Spleen (tissue), 11 donors: ENCODE data around the gene ARHGEF26. TPM values are rescaled to one million over a fixed set of nuclear protein-coding genes. Genes with fewer than 3 reads are reported as not detected.

ENCODE experiments used
- DNase-seq: peaks from one replicate; pipeline ENCODE4 v3.0.0-alpha.2; 2020
- H3K27ac ChIP-seq, 8 donors: fragments of 200-600 bp; sonication (generic) in 7 of 8; 1 replicate in 4 of 8; 2 replicates in 4 of 8; pipeline versions ENCODE4 v1.5.0 to v1.8.0; 2016 to 2021; ENCODE audit warnings: inconsistent platforms in 4 of 8, mild to moderate bottlenecking in 4 of 8, moderate library complexity in 1 of 8
- H3K27me3 ChIP-seq, 7 donors: fragments of 200-600 bp; sonication (generic) in 6 of 7; replicated peaks in 1 of 7; 1 replicate in 4 of 7; 2 replicates in 3 of 7; pipeline versions ENCODE4 v1.5.0 to v1.8.0; 2016 to 2021; ENCODE audit warnings: inconsistent platforms in 3 of 7, mild to moderate bottlenecking in 1 of 7
- H3K36me3 ChIP-seq, 6 donors: fragments of 200-600 bp; sonication (generic) in 5 of 6; 1 replicate in 4 of 6; 2 replicates in 2 of 6; pipeline versions ENCODE4 v1.5.0 to v1.8.0; 2016 to 2021; ENCODE audit warnings: inconsistent platforms in 2 of 6
- H3K4me1 ChIP-seq, 6 donors: fragments of 200-600 bp; sonication (generic) in 5 of 6; 1 replicate in 3 of 6; 2 replicates in 3 of 6; pipeline versions ENCODE4 v1.5.0 to v1.8.0; 2016 to 2021; ENCODE audit warnings: inconsistent platforms in 3 of 6
- H3K4me3 ChIP-seq, 8 donors: fragments of 200-600 bp; sonication (generic) in 7 of 8; 1 replicate in 4 of 8; 2 replicates in 4 of 8; pipeline versions ENCODE4 v1.5.0 to v1.8.0; 2016 to 2021; ENCODE audit warnings: inconsistent platforms in 4 of 8, mild to moderate bottlenecking in 4 of 8, moderate library complexity in 2 of 8
- H3K9me3 ChIP-seq, 8 donors: fragments of 200-600 bp; sonication (generic) in 7 of 8; 1 replicate in 4 of 8; 2 replicates in 4 of 8; pipeline versions ENCODE4 v1.5.0 to v1.8.0; 2016 to 2021; ENCODE audit warnings: inconsistent platforms in 4 of 8
- CTCF ChIP-seq, 11 experiments: fragments of 200-600 bp in 7 of 11; fragments of 450-650 bp in 4 of 11; sonication (generic) in 4 of 11; IDR thresholded peaks in 8 of 11; conservative IDR thresholded peaks in 3 of 11; 1 replicate in 7 of 11; 2 replicates in 4 of 11; pipeline versions ENCODE4 v1.4.0 to v1.8.0; 2016 to 2021; ENCODE audit warnings: antibody characterized with exemption in 11 of 11, inconsistent platforms in 4 of 11, mild to moderate bottlenecking in 1 of 11
- POLR2A ChIP-seq, 3 donors: fragments of 450-650 bp; IDR thresholded peaks; one replicate each; pipeline ENCODE4 v1.5.1; 2017; ENCODE audit warnings: antibody characterized with exemption in 3 of 3, mild to moderate bottlenecking in 1 of 3
- POLR2AphosphoS5 ChIP-seq, 3 donors: sonication (generic); formaldehyde crosslinking; IDR thresholded peaks; one replicate each; pipeline ENCODE4 v1.5.1; 2017; ENCODE audit warnings: antibody characterized with exemption in 3 of 3
- WGBS, 5 donors: extraction: QIAGEN DNeasy Blood & Tissue Kit in 3 of 5; methylation state at CpG; one replicate each; pipeline versions ENCODE4 v1.1.5 to v1.1.7; 2013 to 2018; 5-methylcytosine and 5-hydroxymethylcytosine counted together
- intact Hi-C: fragments of 100-400 bp; cut with DNase I; formaldehyde crosslinking; loops from one replicate; pipeline ENCODE4 v1.15.0; 2023; ENCODE audit warnings: low total_unique reads
- polyA plus RNA-seq, 3 donors: library from polyadenylated mRNA; stranded (reverse); fragments of 200-250 nt; gene quantifications; one replicate each; pipeline ENCODE4 v1.2.1, GENCODE V29; 2013
- total RNA-seq, 7 donors: library from RNA; depleted of rRNA in 3 of 7; stranded (reverse); fragments of >200 nt in 3 of 7; fragmentation: NEBNext Ultra II Directional in 4 of 7; extraction: Animal tissue kit (Norgen Biotek cat#: 25700) in 4 of 7; gene quantifications; one replicate each; pipeline versions ENCODE4 v1.1.0 to v1.2.1, GENCODE V29; 2016 to 2021
- donor health status: healthy with polysubstance abuse.
- donor health status: DM: no; HTN: no; CAD: no; lungs with moderate emphysema.
- donor health status: DM: no; HTN: no; CAD: no.
- donor health status: Bipolar disorder and iron deficiency.
- donor health status: healthy.
- donor health status: DM: no; HTN: no; CAD: no.
- donor health status: DM: yes; HTN: yes; CAD: no.

Gene ARHGEF26
- total and polyA plus RNA-seq, 10 donors: 0.30 to 6.3 (median 1.1) TPM

GRCh38 chr3:154209499-154209898 lies 88.3 kb downstream of the ARHGEF26 start:
- Histone ChIP-seq H3K27me3 (no peaks in the 10 kb centered on the region), H3K27ac (no peak overlapping the region), H3K4me1 (no peaks in the 10 kb centered on the region), H3K36me3 (no peaks in the 10 kb centered on the region), H3K9me3 (peaks cover 0 to 12% (median 0%) of the 10 kb centered on the region in 8 donors), H3K4me3 (no peak overlapping the region)
- intact Hi-C loops: no loop called here
- 88 to 94% (median 92%) methylated on average over 7 to 8 of the region's 8 CpGs for WGBS, 5 donors
- DNase-seq: no peak
- TF ChIP-seq POLR2AphosphoS5 (IDR thresholded peaks at IDR 0.05): no peak
- no peak for TF ChIP-seq CTCF (IDR thresholded peaks at IDR 0.05 in 8 of 11, conservative IDR thresholded peaks at IDR 0.05 in 3 of 11)
- no peak for TF ChIP-seq POLR2A (IDR thresholded peaks at IDR 0.05)

- no peak overlapping the region for H3K27ac ChIP-seq
- no peak for DNase-seq
- H3K4me3 ChIP-seq: no peak overlapping the region
- H3K9me3 ChIP-seq: peaks cover 0 to 1% (median 0%) of the 10 kb centered on the region in 8 donors
- no peaks in the 10 kb centered on the region for H3K27me3 ChIP-seq
- TF ChIP-seq CTCF (IDR thresholded peaks at IDR 0.05 in 8 of 11, conservative IDR thresholded peaks at IDR 0.05 in 3 of 11): no peak
- TF ChIP-seq POLR2A (IDR thresholded peaks at IDR 0.05): no peak
- TF ChIP-seq POLR2AphosphoS5 (IDR thresholded peaks at IDR 0.05): no peak
- no peaks in the 10 kb centered on the region for H3K4me1 ChIP-seq
- intact Hi-C loops: no loop called here
- no peaks in the 10 kb centered on the region for H3K36me3 ChIP-seq
- 75 to 100% (median 92%) methylated on average over 1 of the region's 1 CpG for WGBS, 5 donors
These were observed 89.8 kb downstream of the ARHGEF26 start for GRCh38 chr3:154210986-154211385.

DNA sequence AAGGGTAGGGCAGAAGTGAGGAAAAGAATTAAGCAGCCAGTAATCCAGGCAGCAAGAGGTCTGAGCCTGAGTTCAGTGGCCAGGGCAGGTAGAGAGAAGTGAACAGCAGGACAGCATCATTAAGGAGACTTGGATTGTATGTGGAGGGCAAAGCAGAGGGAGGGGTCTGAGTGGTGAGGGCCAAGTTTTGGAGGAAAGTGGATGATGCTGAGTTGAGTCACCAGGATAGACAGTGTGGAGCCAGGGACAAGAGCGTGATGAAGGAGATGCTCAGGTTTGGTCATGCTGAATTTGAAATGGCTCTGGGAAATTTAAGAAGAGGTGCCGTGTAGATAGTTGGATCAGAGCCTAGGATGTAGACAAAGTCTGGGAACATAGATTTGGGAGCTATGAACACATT lies 93.1 kb downstream of the ARHGEF26 start:
- DNase-seq: no peak
- TF ChIP-seq POLR2A (IDR thresholded peaks at IDR 0.05) (no peak), POLR2AphosphoS5 (IDR thresholded peaks at IDR 0.05) (no peak), CTCF (IDR thresholded peaks at IDR 0.05 in 8 of 11, conservative IDR thresholded peaks at IDR 0.05 in 3 of 11) (no peak)
- no peak overlapping the region for H3K4me3 ChIP-seq
- H3K36me3 ChIP-seq: no peaks in the 10 kb centered on the region
- H3K9me3 ChIP-seq: no peaks in the 10 kb centered on the region
- peaks cover 0 to 9% (median 0%) of the 10 kb centered on the region in 6 donors for H3K4me1 ChIP-seq
- H3K27me3 ChIP-seq: no peaks in the 10 kb centered on the region
- no peak overlapping the region for H3K27ac ChIP-seq
- intact Hi-C loops: no loop called here
- 82 to 98% (median 96%) methylated on average over 2 of the region's 2 CpGs for WGBS, 5 donors

DNA sequence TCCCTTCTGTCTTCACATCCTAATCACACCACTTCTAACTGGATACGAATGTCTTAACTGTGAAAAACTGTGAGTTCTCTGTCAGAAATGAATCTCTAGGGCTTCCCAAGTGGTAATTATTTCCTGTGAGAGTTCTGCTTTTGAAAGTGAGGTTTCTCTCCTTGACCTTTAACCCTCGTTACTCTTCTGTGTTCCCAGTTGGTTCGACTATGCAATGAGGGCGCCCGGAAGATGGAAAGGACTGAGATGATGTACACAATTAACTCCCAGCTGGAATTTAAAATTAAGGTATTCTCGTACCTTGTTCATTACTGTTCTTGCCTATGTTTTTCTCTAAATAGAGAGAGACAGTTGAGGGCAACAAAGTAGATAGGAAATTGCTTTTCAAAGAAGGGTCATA lies 96.5 kb downstream of the ARHGEF26 start:
- H3K27ac ChIP-seq: no peak overlapping the region
- TF ChIP-seq CTCF (IDR thresholded peaks at IDR 0.05 in 8 of 11, conservative IDR thresholded peaks at IDR 0.05 in 3 of 11) (no peak), POLR2AphosphoS5 (IDR thresholded peaks at IDR 0.05) (no peak), POLR2A (IDR thresholded peaks at IDR 0.05) (no peak)
- intact Hi-C loops: no loop called here
- H3K9me3 ChIP-seq: no peaks in the 10 kb centered on the region
- no peaks in the 10 kb centered on the region for H3K36me3 ChIP-seq
- no peak for DNase-seq
- 42 to 62% (median 59%) methylated on average over 6 of the region's 6 CpGs for WGBS, 5 donors
- peaks cover 0 to 9% (median 0%) of the 10 kb centered on the region in 6 donors for H3K4me1 ChIP-seq
- H3K4me3 ChIP-seq: no peak overlapping the region
- H3K27me3 ChIP-seq: no peaks in the 10 kb centered on the region
